HG03039 (cell line): Measurements from ENCODE around the gene AFMID.
"Not testable (repeated sequence)": the region's sequence is repeated elsewhere in the genome, so short reads cannot be mapped to it uniquely, and the experiment has no call there.

Source experiments
- ATAC-seq: cut with Tn5 transposase; IDR thresholded peaks from one replicate; pipeline ENCODE4 v1.9.1; 2021; ENCODE audit warnings: mild to moderate bottlenecking, moderate library complexity; ENCODE audit not compliant: unreplicated experiment

Gene AFMID

DNA sequence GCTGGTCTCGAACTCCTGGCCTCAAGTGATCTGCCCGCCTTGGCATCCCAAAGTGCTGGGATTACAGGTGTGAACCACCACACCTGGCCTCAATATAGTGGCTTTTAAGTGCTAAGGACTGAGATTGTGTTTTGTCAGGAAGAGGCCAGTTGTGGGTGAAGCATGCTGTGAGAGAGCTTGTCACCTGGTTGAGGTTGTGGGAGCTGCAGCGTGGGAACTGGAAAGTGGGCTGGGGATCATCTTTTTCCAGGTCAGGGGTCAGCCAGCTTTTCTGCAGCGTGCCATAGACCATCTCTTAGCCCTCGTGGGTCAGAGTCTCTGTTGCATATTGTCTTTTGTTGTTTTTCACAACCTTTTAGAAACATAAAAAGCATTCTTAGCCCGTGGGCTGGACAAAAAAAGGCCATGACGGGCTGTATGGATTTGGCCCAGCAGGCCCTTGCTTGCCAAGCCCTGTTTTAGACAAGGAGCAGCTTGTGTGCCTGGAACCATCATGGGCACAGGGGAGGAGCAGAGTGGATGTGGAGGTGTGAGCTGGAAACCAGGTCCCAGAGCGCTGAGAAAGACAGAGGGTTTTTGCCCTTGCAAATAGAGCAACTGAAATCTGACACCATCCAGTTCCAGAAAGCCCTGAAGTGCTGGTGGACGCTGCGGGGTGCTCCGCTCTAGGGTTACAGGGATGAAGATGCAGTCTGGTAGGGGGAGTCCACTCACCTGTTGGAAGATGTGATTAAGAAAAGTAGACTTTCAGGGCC is 32.4 kb downstream of the AFMID start:
- ATAC-seq: no peak

DNA sequence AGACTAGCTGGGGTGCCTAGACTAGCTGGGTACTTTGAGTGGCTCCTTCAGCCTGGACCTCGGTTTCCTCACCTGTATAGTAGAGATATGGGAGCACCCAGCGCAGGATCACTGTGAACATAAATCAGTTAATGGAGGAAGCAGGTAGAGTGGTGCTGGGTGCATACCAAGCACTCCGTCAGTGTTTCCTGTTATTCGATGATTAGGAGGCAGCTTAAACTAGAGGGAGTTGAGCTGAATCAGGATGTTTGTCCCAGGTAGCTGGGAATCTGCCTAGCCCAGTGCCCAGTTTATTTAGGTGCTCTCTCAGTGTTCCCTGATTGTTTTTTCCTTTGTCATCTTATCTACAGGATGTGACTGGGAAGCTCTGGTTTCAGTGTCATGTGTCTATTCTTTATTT is 35.9 kb downstream of the AFMID start:
- ATAC-seq: no peak

DNA sequence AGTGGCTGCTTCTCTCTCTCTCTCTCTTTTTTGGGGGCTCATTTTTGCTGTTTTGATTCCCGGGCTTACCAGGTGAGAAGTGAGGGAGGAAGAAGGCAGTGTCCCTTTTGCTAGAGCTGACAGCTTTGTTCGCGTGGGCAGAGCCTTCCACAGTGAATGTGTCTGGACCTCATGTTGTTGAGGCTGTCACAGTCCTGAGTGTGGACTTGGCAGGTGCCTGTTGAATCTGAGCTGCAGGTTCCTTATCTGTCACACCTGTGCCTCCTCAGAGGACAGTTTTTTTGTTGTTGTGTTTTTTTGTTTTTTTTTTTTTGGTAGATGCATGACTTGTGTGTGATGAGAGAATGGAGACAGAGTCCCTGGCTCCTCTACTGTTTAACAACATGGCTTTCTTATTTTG is 36.6 kb downstream of the AFMID start:
- ATAC-seq: no peak

DNA sequence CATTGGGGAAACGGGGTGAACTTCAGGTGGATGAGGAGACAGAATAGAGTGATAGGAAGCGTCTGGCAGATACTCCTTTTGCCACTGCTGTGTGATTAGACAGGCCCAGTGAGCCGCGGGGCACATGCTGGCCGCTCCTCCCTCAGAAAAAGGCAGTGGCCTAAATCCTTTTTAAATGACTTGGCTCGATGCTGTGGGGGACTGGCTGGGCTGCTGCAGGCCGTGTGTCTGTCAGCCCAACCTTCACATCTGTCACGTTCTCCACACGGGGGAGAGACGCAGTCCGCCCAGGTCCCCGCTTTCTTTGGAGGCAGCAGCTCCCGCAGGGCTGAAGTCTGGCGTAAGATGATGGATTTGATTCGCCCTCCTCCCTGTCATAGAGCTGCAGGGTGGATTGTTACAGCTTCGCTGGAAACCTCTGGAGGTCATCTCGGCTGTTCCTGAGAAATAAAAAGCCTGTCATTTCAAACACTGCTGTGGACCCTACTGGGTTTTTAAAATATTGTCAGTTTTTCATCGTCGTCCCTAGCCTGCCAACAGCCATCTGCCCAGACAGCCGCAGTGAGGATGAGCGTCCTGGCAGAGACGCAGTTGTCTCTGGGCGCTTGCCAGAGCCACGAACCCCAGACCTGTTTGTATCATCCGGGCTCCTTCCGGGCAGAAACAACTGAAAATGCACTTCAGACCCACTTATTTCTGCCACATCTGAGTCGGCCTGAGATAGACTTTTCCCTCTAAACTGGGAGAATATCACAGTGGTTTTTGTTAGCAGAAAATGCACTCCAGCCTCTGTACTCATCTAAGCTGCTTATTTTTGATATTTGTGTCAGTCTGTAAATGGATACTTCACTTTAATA is 37.3 kb downstream of the AFMID start:
- ATAC-seq: no peak

DNA sequence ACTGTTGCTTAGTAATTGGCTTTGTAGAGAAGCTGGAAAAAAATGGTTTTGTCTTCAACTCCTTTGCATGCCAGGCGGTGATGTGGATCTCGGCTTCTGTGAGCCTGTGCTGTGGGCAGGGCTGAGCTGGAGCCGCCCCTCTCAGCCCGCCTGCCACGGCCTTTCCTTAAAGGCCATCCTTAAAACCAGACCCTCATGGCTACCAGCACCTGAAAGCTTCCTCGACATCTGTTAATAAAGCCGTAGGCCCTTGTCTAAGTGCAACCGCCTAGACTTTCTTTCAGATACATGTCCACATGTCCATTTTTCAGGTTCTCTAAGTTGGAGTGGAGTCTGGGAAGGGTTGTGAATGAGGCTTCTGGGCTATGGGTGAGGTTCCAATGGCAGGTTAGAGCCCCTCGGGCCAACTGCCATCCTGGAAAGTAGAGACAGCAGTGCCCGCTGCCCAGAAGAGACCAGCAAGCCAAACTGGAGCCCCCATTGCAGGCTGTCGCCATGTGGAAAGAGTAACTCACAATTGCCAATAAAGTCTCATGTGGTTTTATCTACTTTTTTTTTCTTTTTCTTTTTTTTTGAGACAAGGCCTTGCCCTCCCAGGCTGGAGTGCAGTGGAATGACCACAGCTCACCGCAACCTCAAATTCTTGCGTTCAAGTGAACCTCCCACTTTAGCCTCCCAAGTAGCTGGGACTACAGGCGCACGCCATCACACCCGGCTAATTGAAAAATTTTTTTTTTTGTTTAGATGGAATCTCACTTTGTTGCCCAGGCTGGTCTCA is 38.1 kb downstream of the AFMID start:
- ATAC-seq: no peak

DNA sequence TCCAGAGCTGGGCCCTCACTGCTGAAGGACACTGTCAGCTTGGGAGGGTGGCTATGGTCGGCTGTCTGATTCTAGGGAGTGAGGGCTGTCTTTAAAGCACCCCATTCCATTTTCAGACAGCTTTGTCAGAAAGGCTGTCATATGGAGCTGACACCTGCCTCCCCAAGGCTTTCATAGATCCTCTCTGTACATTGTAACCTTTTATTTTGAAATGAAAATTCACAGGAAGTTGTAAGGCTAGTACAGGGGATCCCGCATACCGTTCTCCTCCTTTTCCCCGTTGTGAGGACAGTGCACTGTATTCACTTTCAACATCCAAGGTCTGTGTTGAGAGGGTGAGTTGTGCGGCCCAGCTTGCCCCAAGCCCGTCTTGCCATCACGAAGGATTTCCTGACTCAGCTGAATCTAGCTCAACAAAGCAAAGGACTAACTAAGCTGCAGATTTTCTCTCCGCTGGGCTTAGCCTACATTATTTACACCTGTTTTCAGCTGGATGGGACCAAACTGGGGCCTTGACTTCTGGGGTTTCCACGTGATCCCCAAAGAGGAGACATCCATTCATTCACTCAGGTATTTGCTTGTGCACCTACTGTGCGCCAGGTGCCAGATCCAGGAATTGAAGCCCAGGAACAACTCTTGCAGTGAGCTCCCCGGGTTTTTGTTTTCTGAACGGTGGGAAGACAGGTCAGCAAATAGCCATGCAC is 39.0 kb downstream of the AFMID start:
- no peak for ATAC-seq

DNA sequence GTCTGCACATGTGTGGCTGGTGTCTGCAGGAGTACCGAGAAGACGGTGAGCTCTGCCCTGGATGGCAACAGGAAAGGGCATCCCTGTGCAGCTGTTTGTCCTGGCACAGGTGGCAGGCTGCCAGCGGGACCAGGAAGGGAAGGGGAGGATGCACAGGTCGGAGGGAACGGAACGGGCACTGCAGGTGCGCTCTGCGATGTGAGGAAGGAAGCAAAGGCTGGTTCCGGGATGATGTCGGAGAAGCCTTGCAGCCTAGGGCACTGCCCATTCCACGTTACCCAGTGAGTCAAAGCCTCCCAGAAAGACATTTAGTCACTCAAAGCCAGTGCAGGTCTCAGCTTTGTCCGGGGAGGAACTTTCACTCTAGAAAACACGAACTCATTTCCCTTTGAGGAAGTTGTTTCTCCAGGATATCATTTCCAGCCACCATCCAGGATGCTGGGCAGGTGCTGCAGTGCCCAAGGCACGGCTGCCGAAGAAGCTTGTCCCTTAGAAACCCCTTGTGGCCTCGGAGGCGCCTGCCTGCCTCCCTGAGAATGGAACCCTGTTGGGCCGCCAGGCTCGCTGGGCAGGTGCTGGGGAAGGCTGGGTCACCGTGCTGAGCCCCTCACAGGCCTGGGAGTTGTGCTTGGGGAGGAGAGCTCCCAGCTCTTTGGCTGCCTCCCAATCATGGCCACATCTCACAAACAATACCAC is 39.7 kb downstream of the AFMID start:
- ATAC-seq: no peak

DNA sequence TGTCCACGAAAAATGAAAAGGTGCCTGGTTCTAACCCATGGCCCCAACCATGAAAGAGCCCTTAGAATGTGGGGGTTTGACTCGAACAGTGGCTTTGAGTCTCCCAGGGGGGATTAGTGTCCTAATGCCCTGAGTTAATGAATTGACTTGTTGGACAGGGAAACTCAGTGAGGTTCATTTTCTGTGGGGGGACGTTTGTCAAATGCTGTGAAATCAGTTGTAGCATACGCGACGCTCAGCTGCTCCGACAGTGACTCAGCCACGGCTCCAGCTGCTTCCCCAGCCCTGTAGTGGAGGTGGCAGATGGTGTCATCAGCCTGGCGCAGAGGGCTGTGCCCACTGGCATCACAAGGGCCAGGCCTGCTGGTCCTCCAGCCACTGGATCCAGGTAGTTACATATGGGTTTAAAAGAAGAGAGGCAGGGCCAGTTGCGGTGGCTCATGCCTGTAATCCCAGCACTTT is 40.3 kb downstream of the AFMID start:
- ATAC-seq: no peak

DNA sequence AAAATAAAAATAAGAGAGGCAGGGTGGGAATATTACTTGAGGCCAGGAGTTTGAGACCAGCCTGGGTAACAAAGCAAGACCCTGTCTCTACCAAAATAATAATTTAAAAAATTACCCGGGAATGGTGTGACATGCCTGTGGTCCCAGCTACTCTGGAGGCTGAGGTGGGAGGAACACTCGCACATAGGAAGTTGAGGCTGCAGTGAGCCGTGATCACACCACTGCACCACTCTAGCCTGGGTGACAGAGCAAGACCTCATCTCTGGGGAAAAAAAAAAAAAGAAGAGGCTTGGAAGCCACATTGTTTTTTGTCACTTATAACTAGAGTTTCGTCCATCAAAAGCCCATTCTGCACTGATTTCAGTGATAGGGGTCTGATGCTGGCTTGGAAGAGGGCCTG is 41.0 kb downstream of the AFMID start:
- no peak for ATAC-seq

DNA sequence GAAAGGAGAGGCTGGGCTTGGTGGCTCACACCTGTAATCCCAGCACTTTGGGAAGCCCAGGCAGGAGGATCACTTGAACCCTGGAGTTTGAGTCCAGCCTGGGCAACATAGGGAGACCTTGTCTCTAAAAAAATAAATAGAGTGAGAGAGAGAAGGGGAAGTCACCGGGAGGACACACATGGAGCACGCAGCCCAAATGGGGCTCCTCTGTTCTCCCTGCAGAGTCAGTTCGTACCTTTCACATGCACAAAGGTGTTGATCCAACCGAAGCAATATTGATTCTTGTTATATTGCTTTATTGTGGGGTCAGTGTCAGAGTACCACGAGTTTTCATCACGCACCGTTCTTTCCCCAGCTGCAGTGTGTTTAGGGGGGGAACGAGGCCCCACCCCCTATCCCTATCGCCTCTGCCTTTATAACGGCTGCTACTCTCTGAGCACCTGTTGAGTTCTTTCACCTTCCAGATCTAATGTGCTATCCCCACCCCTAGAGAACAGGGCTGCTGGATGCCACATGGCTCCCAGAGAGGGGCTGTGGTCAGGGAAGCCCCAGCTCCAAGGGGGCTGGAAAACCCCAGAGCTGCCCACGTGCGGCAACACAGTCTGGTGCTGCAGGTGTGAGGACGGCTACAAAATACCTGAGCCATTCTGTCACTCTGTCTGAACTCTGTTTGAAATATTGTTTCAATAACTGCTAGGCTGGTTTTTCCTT is 43.2 kb downstream of the AFMID start:
- no peak for ATAC-seq

DNA sequence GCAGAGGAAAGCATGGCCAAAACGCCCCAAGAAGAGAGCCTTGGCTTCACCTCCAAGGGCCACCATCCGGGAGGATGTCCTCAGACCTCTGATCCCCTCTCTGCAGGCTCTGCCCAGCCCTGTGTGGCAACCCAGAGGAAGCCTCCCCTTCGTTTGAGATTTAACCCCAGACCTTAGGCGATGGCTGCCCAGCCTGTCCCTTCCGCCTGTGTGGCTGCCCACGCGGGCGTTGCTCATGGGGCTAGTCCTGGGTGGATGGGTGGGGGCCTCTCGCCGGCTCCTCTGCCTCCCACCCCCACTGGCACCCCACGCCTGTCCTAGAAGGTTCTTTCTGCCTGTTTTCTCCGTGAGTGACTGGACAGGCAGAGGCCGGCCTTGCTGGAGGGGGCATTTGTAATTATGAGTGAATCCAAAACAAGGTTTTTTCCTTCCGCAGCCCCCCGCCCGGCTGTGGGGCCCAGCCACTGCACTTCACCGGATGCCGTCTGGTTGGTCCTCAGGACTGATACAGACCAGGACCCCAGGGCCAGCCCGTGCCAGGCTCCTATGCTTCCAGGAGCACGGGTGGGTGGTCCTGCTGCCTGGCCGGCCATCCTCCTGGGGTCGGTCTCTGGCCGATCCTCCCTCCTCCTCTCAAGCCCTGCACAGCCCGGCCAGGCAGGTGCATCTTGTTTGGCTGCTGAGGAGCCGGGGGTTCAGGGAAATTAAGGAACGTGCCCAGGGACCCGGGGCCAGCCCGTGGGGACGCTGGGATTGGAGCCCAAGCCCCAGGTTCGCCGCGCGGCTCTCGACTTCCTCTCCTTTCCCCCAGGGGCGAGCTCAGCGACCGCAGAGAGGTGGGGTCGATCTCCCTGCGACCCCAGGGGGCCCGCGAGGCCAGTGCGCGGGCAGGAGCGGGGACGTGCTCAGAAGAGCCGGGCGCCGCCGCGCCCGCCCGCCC is 44.1 kb downstream of the AFMID start, which contains the start of gene TMEM235:
Gene TMEM235, plus strand, starts transcription at position 636 of the 940 bp plus-strand sequence. CDS start 393 bp downstream, outside the sequence.
- no peak for ATAC-seq

DNA sequence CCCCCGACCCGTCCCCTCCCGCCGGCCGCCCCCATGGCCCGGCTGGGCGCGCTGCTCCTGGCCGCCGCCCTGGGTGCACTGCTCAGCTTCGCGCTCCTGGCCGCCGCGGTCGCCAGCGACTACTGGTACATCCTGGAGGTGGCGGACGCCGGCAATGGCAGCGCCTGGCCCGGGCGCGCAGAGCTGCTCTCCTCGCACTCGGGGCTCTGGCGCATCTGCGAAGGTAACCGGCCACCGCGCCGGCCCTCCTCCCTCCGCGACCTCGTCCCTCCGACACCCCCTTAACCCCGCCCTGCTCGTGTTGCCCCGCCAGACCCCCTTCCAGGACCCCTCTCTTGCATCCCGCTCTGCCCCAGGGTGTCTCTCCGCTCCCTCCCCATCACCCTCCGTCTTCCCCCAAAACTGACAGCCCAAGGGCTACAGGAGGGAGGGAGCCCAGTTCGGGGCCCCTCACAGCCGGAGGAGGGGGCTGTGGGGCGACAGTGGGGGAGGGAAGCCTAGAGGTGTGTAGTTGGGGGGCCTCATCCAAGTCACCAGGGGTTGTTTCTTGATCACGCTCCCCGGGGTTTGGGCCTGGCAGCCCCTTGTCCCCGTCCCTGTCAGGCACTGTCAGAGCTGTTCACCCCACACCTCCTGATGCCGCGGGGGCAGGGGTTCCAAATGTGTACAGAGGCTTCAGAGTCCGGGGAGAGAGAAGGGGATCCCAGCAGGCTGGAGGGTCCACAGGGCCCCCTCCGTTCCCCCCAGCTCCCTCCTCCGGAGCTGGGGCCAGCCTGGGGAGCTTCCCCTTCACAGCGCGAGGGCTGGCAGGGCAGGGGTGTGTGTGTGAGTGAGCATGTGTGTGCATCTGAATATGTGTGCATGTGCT is 45.1 kb downstream of the AFMID start:
- ATAC-seq: no peak

DNA sequence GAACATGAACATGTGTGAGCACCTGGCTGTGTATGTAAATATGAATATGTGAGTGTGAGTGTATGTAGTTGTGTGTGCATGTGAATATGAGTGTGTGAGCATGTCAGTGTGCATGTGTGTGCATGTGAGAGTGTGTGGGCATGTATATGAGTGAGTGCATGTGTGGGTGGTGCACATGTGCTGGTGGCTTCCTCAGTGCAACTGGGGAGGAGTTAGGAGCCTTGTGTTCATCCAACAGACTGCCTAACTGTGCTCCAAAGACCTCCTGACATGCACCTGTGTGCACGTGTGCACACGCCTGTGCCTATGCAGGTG is 45.7 kb downstream of the AFMID start:
- no peak for ATAC-seq

DNA sequence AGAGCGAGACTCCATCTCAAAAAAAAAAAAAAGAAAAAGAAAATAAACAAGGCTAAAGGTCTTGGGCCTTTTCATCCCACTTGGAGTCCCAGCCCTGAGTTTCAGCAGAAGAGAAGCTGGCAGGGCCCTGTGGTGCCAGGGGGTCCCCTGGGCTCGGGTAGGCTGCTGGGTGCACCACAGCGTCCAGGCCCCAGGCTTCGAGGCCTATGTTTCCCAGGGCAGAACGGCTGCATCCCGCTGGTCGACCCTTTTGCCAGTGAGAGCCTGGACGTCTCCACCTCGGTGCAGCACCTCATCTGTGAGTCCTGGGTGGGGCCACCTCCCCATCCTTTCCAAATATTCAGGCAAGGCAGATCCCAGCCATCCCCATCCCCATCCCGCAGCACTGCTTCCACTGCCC is 46.5 kb downstream of the AFMID start:
- ATAC-seq: no peak

DNA sequence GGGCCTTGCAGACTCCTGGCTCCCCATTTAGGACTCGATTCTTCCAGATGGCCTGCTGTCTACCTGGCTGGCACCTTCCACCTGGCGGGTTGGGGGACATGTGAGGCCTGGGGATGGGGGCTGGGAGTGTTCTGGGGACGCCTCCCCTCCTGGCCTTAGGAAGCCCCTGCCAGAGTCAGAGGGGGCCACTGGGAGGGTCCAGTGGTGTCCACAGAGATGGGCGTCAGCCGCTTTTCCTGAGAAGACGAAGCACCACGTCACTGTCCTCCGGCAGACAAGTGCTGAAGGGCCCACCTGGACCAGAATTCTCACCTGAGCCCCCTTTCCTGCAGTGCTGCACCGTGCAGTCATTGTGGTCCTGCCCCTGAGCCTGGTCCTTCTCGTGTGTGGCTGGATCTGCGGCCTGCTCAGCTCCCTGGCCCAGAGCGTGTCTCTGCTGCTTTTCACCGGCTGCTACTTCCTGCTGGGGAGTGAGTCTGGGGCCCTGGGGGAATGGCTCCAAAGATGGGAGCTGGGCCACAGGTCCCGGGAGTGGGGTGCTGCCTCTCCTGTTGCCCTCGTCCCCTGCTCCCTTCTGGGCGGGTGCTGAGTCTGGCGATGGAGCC is 47.2 kb downstream of the AFMID start:
- no peak for ATAC-seq

DNA sequence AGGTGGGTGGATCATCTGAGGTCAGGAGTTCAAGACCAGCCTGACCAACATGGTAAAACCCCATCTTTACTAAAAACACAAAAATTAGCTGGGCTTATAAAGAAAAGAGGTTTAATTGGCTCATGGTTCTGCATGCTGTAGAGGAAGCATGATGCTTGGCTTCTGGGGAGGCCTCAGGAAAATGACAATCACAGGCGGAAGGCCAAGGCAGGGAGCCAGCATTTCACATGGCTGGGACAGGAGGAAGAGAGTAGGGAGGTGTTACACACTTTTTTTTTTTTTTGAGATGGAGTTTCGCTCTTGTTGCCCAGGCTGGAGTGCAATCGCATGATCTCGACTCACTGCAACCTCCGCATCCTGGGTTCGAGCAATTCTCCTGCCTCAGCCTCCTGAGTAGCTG is 47.9 kb downstream of the AFMID start:
- ATAC-seq: not testable (repeated sequence)

DNA sequence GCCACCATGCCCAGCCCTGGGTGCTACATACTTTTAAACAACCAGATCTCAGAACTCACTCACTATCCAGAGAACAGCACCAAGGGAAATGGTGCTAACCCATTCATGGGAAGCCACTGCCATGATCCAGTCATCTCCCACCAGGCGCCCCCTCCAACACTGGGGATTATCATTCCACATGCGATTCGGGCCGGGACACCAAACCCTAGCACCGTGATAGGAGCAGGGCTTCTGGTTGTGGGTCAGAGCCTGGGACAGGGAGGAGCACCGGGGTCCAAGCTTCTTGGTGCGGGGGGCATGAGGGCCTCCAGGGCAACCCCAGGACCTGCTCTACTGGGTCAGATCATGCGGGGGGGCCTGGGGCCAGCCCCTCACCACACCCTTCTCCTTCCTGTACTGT is 48.7 kb downstream of the AFMID start:
- no peak for ATAC-seq
